ENCODE data around the gene PRPF4.

DNA sequence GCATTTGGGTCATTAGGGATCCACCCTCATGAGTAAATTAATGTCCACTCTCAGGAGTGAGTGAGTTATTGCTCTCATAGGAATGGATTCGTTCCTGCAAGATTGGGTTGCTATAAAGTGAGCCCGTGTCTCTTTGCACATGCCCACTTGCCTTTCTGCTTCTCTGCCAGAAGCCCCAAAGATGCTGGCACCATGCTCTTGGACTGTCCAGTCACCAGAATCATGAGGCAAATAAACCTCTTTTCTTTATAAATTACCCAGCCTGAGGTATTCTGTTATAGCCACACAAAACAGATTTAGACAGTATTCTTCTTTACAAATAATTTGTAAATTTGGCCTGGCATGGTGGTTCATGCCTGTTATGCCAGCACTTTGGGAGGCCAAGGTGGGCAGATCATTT, 24.7 kb upstream of the PRPF4 start:
- TF ChIP-seq SP1 (IDR thresholded peaks at IDR 0.05) (no peak), ARNT (IDR thresholded peaks at IDR 0.05) (no peak), SUZ12 (IDR thresholded peaks at IDR 0.05) (no peak), BHLHE40 (IDR thresholded peaks at IDR 0.05; ENCODE audit: borderline replicate concordance) (no peak), ELF4 (IDR thresholded peaks at IDR 0.05) (no peak), FOXA1 (IDR thresholded peaks at IDR 0.05) (no peak), FOXM1 (IDR thresholded peaks at IDR 0.05; ENCODE audit: borderline replicate concordance) (no peak), L3MBTL2 (conservative IDR thresholded peaks at IDR 0.05) (no peak), CTBP1 (IDR thresholded peaks at IDR 0.05; ENCODE audit: borderline replicate concordance) (no peak), NFRKB (IDR thresholded peaks at IDR 0.05) (no peak)
- TF ChIP-seq, protein P1, sequence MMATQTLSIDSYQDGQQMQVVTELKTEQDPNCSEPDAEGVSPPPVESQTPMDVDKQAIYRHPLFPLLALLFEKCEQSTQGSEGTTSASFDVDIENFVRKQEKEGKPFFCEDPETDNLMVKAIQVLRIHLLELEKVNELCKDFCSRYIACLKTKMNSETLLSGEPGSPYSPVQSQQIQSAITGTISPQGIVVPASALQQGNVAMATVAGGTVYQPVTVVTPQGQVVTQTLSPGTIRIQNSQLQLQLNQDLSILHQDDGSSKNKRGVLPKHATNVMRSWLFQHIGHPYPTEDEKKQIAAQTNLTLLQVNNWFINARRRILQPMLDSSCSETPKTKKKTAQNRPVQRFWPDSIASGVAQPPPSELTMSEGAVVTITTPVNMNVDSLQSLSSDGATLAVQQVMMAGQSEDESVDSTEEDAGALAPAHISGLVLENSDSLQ (IDR thresholded peaks at IDR 0.05) = no peak

Data from HEK293T (cell line).